GM23338 (cell line): ENCODE data around the gene NHERF1.
A peak's percentile ranks its signal among the peaks of the same experiment; 100 is the strongest.

Experiments used
- CTCF ChIP-seq, 2 experiments: fragments of 200-600 bp in 1 of 2; sonication (generic) in 1 of 2; conservative IDR thresholded peaks; 2 replicates each; pipeline versions ENCODE4 v1.5.1 to v1.6.1; 2016 to 2017; ENCODE audit warnings: antibody characterized with exemption in 2 of 2, low read depth in 2 of 2, mild to moderate bottlenecking in 2 of 2, moderate library complexity in 1 of 2
- EZH2 ChIP-seq: fragments of 200-600 bp; sonication (generic); IDR thresholded peaks from one replicate; pipeline ENCODE4 v1.8.0; 2017; ENCODE audit warnings: antibody characterized with exemption, mild to moderate bottlenecking, low read depth; ENCODE audit not compliant: unreplicated experiment
- EZH2phosphoT487 ChIP-seq: fragments of 200-600 bp; sonication (generic); IDR thresholded peaks from one replicate; pipeline ENCODE4 v1.8.1; 2018; ENCODE audit warnings: antibody characterized with exemption; ENCODE audit not compliant: unreplicated experiment
- POLR2AphosphoS5 ChIP-seq: IDR thresholded peaks from 2 replicates; pipeline ENCODE4 v1.6.1; 2016; ENCODE audit warnings: antibody characterized with exemption, low read depth
- REST ChIP-seq: IDR thresholded peaks from one replicate; pipeline ENCODE4 v1.6.1; 2018; ENCODE audit warnings: antibody characterized with exemption; ENCODE audit not compliant: unreplicated experiment

GRCh38 chr17:74748529-74749278 is at the start of gene NHERF1:
- TF ChIP-seq CTCF (conservative IDR thresholded peaks at IDR 0.05; ENCODE audit: low read depth in 2 of 2) (peak in 1 of 2 experiments; percentile 37; a peak in 1 of 4 replicates), POLR2AphosphoS5 (peak; percentile 98), EZH2phosphoT487 (no peak), REST (peak; percentile 17), EZH2 (no peak)
